WTC11 (cell line): ENCODE results near the gene POU2F1. TPM values are rescaled to one million over a fixed set of nuclear protein-coding genes. Genes with fewer than 3 reads are reported as not detected.

ENCODE experiments used
- GTF2I ChIP-seq: fragments of 250-450 bp; sonication (Bioruptor Pico); conservative IDR thresholded peaks from 2 replicates; pipeline ENCODE4 v1.4.0; 2021; ENCODE audit warnings: mild to moderate bottlenecking
- NFYB ChIP-seq: sonication (generic); formaldehyde crosslinking; conservative IDR thresholded peaks from 2 replicates; pipeline ENCODE4 v1.8.0; 2022; ENCODE audit warnings: low read depth, missing genetic modification reagents
- NR2C2 ChIP-seq: sonication (generic); formaldehyde crosslinking; IDR thresholded peaks from 2 replicates; pipeline ENCODE4 v1.8.0; 2022; ENCODE audit warnings: mild to moderate bottlenecking, missing genetic modification reagents
- ZNF232 ChIP-seq: sonication (generic); formaldehyde crosslinking; IDR thresholded peaks from 2 replicates; pipeline ENCODE4 v1.8.0; 2022; ENCODE audit warnings: mild to moderate bottlenecking, missing genetic modification reagents
- ZNF263 ChIP-seq: sonication (generic); formaldehyde crosslinking; IDR thresholded peaks from 2 replicates; pipeline ENCODE4 v1.8.1; 2022; ENCODE audit warnings: low read depth, mild to moderate bottlenecking, moderate library complexity, missing genetic modification reagents
- total RNA-seq: library from RNA; stranded (reverse); gene quantifications from 3 replicates; pipeline ENCODE4 v1.2.3, GENCODE V29; 2021
- TF ChIP-seq, protein P1 (sequence below): fragments of 250-450 bp; sonication (Bioruptor Pico); IDR thresholded peaks from 2 replicates; pipeline ENCODE4 v1.9.0; 2021; ENCODE audit warnings: mild to moderate bottlenecking, borderline replicate concordance
- TF ChIP-seq, protein P2 (sequence below): sonication (generic); formaldehyde crosslinking; IDR thresholded peaks from 2 replicates; pipeline ENCODE4 v1.8.1; 2022; ENCODE audit warnings: missing genetic modification reagents, borderline replicate concordance
- TF ChIP-seq, protein P3 (sequence below): sonication (generic); formaldehyde crosslinking; IDR thresholded peaks from 2 replicates; pipeline ENCODE4 v1.8.1; 2023; ENCODE audit warnings: mild to moderate bottlenecking, missing genetic modification reagents
- TF ChIP-seq, protein P4 (sequence below): sonication (generic); formaldehyde crosslinking; IDR thresholded peaks from 2 replicates; pipeline ENCODE4 v1.8.1; 2022; ENCODE audit warnings: low read depth, missing genetic modification reagents, borderline replicate concordance
- TF ChIP-seq, protein P5 (sequence below): sonication (generic); formaldehyde crosslinking; IDR thresholded peaks from 2 replicates; pipeline ENCODE4 v1.8.0; 2023; ENCODE audit warnings: mild to moderate bottlenecking, missing genetic modification reagents
- TF ChIP-seq, protein P6 (sequence below): sonication (generic); formaldehyde crosslinking; IDR thresholded peaks from 2 replicates; pipeline ENCODE4 v1.8.1; 2023; ENCODE audit warnings: mild to moderate bottlenecking, missing genetic modification reagents, borderline replicate concordance
- TF ChIP-seq, protein P7 (sequence below): sonication (generic); formaldehyde crosslinking; conservative IDR thresholded peaks from 2 replicates; pipeline ENCODE4 v1.8.1; 2023; ENCODE audit warnings: mild to moderate bottlenecking, low read depth, missing genetic modification reagents, moderate library complexity
- TF ChIP-seq, protein P8 (sequence below): sonication (generic); formaldehyde crosslinking; IDR thresholded peaks from 2 replicates; pipeline ENCODE4 v1.8.1; 2022; ENCODE audit warnings: low read depth, mild to moderate bottlenecking, moderate library complexity, missing genetic modification reagents, borderline replicate concordance

The POU2F1 gene
- total RNA-seq, 1 experiment from 2014 or later, result 51.3 TPM

DNA sequence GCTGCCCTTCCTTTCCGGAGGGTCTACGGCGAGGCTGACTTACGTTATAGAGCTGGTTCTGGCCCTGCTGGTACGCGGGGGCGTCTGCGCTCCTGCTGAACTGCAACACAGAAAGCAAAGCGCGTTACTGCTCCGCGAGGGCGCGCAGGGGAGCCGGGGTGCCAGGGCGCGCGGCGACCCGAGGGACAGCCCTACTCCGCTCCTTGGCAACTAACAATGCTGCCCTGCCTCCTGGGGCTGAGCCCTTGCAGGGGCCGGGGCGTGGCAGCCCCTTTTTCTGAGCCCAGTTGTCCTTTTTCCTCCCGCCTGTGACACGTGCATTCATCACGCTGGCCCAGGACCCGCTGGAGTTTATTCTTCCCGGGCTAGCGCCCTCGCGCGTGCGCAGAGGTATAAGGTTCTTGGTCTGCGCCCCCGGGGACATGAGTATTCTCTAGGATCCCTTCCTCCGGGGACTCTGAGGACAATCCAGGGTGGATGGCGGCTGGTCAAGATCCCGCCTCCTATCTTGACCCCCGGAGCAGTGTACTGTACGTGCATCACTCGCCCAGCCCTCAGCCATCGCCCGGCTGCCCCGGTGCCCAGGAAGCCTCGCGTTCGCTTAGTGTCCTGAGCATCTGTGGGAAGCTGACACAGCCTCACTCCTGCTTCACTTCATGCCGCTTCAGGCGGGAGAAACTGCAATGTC, 218.8 kb downstream of the POU2F1 start (continued):
- TF ChIP-seq, protein P1, sequence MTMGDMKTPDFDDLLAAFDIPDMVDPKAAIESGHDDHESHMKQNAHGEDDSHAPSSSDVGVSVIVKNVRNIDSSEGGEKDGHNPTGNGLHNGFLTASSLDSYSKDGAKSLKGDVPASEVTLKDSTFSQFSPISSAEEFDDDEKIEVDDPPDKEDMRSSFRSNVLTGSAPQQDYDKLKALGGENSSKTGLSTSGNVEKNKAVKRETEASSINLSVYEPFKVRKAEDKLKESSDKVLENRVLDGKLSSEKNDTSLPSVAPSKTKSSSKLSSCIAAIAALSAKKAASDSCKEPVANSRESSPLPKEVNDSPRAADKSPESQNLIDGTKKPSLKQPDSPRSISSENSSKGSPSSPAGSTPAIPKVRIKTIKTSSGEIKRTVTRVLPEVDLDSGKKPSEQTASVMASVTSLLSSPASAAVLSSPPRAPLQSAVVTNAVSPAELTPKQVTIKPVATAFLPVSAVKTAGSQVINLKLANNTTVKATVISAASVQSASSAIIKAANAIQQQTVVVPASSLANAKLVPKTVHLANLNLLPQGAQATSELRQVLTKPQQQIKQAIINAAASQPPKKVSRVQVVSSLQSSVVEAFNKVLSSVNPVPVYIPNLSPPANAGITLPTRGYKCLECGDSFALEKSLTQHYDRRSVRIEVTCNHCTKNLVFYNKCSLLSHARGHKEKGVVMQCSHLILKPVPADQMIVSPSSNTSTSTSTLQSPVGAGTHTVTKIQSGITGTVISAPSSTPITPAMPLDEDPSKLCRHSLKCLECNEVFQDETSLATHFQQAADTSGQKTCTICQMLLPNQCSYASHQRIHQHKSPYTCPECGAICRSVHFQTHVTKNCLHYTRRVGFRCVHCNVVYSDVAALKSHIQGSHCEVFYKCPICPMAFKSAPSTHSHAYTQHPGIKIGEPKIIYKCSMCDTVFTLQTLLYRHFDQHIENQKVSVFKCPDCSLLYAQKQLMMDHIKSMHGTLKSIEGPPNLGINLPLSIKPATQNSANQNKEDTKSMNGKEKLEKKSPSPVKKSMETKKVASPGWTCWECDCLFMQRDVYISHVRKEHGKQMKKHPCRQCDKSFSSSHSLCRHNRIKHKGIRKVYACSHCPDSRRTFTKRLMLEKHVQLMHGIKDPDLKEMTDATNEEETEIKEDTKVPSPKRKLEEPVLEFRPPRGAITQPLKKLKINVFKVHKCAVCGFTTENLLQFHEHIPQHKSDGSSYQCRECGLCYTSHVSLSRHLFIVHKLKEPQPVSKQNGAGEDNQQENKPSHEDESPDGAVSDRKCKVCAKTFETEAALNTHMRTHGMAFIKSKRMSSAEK, result peak; percentile 63; the same call in 1 of the 2 replicates
- no peak for TF ChIP-seq NR2C2 (CRISPR knock-in tag)
- no peak for TF ChIP-seq GTF2I
- TF ChIP-seq, protein P2, sequence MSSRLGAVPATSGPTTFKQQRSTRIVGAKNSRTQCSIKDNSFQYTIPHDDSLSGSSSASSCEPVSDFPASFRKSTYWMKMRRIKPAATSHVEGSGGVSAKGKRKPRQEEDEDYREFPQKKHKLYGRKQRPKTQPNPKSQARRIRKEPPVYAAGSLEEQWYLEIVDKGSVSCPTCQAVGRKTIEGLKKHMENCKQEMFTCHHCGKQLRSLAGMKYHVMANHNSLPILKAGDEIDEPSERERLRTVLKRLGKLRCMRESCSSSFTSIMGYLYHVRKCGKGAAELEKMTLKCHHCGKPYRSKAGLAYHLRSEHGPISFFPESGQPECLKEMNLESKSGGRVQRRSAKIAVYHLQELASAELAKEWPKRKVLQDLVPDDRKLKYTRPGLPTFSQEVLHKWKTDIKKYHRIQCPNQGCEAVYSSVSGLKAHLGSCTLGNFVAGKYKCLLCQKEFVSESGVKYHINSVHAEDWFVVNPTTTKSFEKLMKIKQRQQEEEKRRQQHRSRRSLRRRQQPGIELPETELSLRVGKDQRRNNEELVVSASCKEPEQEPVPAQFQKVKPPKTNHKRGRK, result no peak
- TF ChIP-seq, protein P3, sequence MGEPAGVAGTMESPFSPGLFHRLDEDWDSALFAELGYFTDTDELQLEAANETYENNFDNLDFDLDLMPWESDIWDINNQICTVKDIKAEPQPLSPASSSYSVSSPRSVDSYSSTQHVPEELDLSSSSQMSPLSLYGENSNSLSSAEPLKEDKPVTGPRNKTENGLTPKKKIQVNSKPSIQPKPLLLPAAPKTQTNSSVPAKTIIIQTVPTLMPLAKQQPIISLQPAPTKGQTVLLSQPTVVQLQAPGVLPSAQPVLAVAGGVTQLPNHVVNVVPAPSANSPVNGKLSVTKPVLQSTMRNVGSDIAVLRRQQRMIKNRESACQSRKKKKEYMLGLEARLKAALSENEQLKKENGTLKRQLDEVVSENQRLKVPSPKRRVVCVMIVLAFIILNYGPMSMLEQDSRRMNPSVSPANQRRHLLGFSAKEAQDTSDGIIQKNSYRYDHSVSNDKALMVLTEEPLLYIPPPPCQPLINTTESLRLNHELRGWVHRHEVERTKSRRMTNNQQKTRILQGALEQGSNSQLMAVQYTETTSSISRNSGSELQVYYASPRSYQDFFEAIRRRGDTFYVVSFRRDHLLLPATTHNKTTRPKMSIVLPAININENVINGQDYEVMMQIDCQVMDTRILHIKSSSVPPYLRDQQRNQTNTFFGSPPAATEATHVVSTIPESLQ (CRISPR knock-in tag), result no peak
- no peak for TF ChIP-seq ZNF263 (CRISPR knock-in tag)
- TF ChIP-seq, protein P4, sequence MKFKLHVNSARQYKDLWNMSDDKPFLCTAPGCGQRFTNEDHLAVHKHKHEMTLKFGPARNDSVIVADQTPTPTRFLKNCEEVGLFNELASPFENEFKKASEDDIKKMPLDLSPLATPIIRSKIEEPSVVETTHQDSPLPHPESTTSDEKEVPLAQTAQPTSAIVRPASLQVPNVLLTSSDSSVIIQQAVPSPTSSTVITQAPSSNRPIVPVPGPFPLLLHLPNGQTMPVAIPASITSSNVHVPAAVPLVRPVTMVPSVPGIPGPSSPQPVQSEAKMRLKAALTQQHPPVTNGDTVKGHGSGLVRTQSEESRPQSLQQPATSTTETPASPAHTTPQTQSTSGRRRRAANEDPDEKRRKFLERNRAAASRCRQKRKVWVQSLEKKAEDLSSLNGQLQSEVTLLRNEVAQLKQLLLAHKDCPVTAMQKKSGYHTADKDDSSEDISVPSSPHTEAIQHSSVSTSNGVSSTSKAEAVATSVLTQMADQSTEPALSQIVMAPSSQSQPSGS (CRISPR knock-in tag), result no peak
- TF ChIP-seq, protein P5, sequence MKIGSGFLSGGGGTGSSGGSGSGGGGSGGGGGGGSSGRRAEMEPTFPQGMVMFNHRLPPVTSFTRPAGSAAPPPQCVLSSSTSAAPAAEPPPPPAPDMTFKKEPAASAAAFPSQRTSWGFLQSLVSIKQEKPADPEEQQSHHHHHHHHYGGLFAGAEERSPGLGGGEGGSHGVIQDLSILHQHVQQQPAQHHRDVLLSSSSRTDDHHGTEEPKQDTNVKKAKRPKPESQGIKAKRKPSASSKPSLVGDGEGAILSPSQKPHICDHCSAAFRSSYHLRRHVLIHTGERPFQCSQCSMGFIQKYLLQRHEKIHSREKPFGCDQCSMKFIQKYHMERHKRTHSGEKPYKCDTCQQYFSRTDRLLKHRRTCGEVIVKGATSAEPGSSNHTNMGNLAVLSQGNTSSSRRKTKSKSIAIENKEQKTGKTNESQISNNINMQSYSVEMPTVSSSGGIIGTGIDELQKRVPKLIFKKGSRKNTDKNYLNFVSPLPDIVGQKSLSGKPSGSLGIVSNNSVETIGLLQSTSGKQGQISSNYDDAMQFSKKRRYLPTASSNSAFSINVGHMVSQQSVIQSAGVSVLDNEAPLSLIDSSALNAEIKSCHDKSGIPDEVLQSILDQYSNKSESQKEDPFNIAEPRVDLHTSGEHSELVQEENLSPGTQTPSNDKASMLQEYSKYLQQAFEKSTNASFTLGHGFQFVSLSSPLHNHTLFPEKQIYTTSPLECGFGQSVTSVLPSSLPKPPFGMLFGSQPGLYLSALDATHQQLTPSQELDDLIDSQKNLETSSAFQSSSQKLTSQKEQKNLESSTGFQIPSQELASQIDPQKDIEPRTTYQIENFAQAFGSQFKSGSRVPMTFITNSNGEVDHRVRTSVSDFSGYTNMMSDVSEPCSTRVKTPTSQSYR (CRISPR knock-in tag), result 0 out of 2 replicates have a peak, but pooled peaks have one; percentile 26
- TF ChIP-seq NFYB (CRISPR knock-in tag), result no peak; the same call in 1 of the 2 replicates
- TF ChIP-seq, protein P6, sequence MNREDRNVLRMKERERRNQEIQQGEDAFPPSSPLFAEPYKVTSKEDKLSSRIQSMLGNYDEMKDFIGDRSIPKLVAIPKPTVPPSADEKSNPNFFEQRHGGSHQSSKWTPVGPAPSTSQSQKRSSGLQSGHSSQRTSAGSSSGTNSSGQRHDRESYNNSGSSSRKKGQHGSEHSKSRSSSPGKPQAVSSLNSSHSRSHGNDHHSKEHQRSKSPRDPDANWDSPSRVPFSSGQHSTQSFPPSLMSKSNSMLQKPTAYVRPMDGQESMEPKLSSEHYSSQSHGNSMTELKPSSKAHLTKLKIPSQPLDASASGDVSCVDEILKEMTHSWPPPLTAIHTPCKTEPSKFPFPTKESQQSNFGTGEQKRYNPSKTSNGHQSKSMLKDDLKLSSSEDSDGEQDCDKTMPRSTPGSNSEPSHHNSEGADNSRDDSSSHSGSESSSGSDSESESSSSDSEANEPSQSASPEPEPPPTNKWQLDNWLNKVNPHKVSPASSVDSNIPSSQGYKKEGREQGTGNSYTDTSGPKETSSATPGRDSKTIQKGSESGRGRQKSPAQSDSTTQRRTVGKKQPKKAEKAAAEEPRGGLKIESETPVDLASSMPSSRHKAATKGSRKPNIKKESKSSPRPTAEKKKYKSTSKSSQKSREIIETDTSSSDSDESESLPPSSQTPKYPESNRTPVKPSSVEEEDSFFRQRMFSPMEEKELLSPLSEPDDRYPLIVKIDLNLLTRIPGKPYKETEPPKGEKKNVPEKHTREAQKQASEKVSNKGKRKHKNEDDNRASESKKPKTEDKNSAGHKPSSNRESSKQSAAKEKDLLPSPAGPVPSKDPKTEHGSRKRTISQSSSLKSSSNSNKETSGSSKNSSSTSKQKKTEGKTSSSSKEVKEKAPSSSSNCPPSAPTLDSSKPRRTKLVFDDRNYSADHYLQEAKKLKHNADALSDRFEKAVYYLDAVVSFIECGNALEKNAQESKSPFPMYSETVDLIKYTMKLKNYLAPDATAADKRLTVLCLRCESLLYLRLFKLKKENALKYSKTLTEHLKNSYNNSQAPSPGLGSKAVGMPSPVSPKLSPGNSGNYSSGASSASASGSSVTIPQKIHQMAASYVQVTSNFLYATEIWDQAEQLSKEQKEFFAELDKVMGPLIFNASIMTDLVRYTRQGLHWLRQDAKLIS (CRISPR knock-in tag), result peak; percentile 87; the same call in 1 of the 2 replicates
- TF ChIP-seq, protein P7, sequence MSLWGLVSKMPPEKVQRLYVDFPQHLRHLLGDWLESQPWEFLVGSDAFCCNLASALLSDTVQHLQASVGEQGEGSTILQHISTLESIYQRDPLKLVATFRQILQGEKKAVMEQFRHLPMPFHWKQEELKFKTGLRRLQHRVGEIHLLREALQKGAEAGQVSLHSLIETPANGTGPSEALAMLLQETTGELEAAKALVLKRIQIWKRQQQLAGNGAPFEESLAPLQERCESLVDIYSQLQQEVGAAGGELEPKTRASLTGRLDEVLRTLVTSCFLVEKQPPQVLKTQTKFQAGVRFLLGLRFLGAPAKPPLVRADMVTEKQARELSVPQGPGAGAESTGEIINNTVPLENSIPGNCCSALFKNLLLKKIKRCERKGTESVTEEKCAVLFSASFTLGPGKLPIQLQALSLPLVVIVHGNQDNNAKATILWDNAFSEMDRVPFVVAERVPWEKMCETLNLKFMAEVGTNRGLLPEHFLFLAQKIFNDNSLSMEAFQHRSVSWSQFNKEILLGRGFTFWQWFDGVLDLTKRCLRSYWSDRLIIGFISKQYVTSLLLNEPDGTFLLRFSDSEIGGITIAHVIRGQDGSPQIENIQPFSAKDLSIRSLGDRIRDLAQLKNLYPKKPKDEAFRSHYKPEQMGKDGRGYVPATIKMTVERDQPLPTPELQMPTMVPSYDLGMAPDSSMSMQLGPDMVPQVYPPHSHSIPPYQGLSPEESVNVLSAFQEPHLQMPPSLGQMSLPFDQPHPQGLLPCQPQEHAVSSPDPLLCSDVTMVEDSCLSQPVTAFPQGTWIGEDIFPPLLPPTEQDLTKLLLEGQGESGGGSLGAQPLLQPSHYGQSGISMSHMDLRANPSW (CRISPR knock-in tag), result no peak
- TF ChIP-seq, protein P8, sequence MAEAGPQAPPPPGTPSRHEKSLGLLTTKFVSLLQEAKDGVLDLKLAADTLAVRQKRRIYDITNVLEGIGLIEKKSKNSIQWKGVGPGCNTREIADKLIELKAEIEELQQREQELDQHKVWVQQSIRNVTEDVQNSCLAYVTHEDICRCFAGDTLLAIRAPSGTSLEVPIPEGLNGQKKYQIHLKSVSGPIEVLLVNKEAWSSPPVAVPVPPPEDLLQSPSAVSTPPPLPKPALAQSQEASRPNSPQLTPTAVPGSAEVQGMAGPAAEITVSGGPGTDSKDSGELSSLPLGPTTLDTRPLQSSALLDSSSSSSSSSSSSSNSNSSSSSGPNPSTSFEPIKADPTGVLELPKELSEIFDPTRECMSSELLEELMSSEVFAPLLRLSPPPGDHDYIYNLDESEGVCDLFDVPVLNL (CRISPR knock-in tag), result peak; percentile 40; the same call in 1 of the 2 replicates
- TF ChIP-seq ZNF232 (CRISPR knock-in tag), result peak; percentile 83
